Subcutaneous adipose tissue (tissue), 4 donors: ENCODE measurements around the gene TSPAN15. TPM values are rescaled to one million over a fixed set of nuclear protein-coding genes. Genes with fewer than 3 reads are reported as not detected.

Experiments
- CTCF ChIP-seq: fragments of 450-650 bp; IDR thresholded peaks from one replicate; pipeline ENCODE4 v1.5.1; 2016; ENCODE audit warnings: low read depth, mild to moderate bottlenecking, control low read depth, antibody characterized with exemption, moderate library complexity
- total RNA-seq, 4 donors: library from RNA; depleted of rRNA; stranded (reverse); fragments of >200 nt; gene quantifications; one replicate each; pipeline ENCODE4 v1.1.0, GENCODE V29; 2016

The TSPAN15 gene
- total RNA-seq, 4 donors from 2014 or later = 60.6 to 140 (median 103) TPM

DNA sequence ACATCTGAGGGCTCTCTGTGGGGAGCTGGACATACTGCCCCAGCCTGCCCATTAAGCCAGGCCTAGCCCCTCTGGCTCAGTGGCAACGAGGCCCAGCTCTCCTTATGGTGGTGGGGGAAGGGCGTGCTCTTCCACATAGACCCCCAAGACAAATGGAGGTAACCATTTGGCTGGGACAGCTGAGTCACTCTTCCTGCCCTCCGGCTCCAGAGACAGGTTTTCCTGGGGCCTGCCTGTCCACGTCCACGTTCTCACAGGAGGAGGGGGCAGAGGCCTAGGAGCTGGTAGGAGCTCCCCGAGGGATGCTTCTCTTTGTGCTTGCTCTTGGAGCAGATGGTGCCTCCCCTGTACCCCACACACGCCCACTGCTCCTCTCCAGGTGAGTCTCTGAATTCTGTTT lies 33.5 kb downstream of the TSPAN15 start:
- no peak for TF ChIP-seq CTCF

DNA sequence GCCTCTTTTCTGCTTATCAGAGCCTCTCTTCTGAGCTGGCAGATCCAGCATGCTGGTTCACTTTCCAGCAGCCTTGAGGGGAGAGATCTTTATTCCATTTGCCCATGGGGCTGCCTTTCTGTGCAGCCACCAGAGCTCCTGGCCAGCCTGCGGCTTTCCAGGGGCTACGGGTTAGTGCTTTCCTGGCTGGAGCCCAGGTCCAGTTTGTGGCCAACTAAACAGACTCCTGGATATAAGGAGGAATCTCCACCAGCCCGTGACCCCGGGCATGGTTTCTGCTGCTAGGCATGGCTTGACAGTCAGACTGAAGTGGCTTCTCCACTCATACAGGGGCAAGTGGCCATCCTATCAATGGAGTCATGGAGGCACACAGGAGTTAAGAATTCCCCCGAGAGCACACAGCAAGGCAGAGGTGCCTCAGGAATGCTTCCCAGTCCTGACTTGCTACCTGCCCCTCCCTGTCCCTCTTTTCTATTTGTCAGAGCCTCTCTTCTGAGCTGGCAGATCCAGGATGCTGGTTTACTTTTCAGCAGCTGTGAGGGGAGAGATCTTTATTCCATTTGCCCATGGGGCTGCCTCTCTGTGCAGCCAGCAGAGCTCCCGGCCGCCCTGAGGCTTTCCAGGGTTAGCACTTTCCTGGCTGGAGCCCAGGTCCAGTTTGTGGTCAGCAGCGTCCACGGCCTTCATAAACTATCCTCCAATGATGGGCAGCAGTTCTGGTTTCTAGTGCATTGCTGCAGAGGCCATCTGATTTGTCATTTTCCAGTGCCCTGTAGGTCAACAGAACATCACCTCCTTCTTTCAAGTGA lies 35.9 kb downstream of the TSPAN15 start:
- TF ChIP-seq CTCF = no peak

DNA sequence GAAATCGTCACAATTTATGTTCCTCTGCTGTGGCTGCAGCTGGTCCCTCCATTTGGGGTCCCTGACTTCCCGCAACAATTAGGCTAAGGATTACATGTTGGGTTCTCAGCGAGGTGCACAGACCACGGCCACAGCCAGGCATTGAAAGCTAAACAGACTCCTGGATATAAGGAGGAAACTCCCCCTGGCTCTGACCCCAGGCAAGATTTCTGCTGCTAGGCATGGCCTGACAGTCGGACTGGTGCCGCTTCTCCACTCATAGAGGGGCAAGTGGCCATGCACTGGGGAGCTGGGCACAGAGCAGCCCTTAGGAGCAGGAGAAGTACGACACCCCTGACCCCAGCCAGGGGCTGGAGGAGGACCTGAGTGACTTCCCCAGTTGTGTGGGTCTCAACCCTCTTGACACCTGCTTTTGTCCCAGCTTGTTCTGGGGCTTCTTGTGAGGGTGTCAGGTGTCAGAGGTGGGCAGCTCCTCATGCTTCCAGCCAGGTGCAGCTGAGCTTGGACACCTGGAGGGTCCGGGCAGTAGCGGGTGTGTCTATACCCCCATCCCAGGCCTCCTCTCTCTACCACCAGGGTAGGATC lies 38.3 kb downstream of the TSPAN15 start:
- no peak for TF ChIP-seq CTCF

- TF ChIP-seq CTCF = no peak
Measured at GRCh38 chr10:69490876-69491275, 39.6 kb downstream of the TSPAN15 start.

DNA sequence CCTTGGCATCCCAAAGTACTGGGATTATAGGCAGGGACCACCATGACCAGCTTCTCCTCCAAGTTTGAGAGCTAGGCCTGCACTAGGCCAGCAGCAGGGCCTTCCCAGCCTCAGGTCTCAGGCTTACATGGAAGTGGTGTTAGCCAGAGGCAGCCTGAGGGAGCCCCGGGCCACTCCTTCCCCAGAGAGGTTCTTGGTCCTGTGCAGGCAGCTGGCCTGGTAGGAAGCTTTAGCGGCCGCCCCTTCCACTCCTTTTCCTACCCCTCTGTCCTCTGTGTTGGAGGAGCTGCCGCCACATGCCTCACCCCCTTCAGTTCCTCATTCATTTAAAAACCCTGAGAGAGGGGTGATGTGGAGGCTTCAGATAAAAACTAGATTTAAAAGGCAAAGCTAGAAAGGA lies 40.3 kb downstream of the TSPAN15 start:
- TF ChIP-seq CTCF = no peak

- TF ChIP-seq CTCF = no peak
Measured at GRCh38 chr10:69492091-69492745, 41.0 kb downstream of the TSPAN15 start.

- TF ChIP-seq CTCF = no peak
Measured at GRCh38 chr10:69492746-69493462, 41.6 kb downstream of the TSPAN15 start.
